Liver (tissue), 3 donors: ENCODE results near the gene HMGCL.
"Not testable (repeated sequence)": the region's sequence is repeated elsewhere in the genome, so short reads cannot be mapped to it uniquely, and the experiment has no call there.

Experiments used
- EGR1 ChIP-seq, 2 donors: IDR thresholded peaks; 2 replicates each; pipeline ENCODE4 v1.6.1; 2016 to 2018; ENCODE audit warnings: antibody characterized with exemption in 2 of 2, low read depth in 2 of 2
- GABPA ChIP-seq, 2 donors: IDR thresholded peaks in 1 of 2; conservative IDR thresholded peaks in 1 of 2; 2 replicates each; pipeline ENCODE4 v1.6.1; 2016; ENCODE audit warnings: antibody characterized with exemption in 2 of 2, mild to moderate bottlenecking in 1 of 2, moderate library complexity in 1 of 2
- TF ChIP-seq, protein P1 (sequence below): fragments of 150-350 bp; IDR thresholded peaks from 2 replicates; pipeline ENCODE4 v1.5.1; 2017; ENCODE audit warnings: improper control_type of control experiment, low read depth, low read length; ENCODE audit not compliant: missing input control
- TF ChIP-seq, protein P2 (sequence below): IDR thresholded peaks from 2 replicates; pipeline ENCODE4 v1.6.1; 2016; ENCODE audit warnings: antibody characterized with exemption
- donor health status: healthy.
- donor health status: healthy.

DNA sequence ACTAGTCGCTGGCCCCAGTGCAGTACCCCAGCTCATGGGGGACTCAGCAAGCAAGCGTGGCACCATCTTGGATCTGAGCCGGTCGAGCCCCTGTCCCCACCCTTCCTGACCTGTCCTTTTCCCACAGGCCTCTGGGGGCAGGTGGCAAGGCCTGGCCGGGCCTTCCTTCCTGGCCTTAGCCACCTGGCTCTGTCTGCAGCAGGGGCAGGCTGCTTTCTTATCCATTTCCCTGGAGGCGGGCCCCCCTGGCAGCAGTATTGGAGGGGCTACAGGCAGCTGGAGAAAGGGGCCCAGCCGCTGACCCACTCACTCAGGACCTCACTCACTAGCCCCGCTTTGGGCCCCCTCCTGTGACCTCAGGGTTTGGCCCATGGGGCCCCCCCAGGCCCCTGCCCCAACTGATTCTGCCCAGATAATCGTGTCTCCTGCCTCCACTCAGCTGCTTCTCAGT is 30.5 kb downstream of the HMGCL start:
- TF ChIP-seq, protein P1, sequence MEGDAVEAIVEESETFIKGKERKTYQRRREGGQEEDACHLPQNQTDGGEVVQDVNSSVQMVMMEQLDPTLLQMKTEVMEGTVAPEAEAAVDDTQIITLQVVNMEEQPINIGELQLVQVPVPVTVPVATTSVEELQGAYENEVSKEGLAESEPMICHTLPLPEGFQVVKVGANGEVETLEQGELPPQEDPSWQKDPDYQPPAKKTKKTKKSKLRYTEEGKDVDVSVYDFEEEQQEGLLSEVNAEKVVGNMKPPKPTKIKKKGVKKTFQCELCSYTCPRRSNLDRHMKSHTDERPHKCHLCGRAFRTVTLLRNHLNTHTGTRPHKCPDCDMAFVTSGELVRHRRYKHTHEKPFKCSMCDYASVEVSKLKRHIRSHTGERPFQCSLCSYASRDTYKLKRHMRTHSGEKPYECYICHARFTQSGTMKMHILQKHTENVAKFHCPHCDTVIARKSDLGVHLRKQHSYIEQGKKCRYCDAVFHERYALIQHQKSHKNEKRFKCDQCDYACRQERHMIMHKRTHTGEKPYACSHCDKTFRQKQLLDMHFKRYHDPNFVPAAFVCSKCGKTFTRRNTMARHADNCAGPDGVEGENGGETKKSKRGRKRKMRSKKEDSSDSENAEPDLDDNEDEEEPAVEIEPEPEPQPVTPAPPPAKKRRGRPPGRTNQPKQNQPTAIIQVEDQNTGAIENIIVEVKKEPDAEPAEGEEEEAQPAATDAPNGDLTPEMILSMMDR: not testable (repeated sequence)
- TF ChIP-seq EGR1 (IDR thresholded peaks at IDR 0.05; ENCODE audit: low read depth in 2 of 2); GABPA (IDR thresholded peaks at IDR 0.05 in 1 of 2, conservative IDR thresholded peaks at IDR 0.05 in 1 of 2): not testable (repeated sequence)
- TF ChIP-seq, protein P2, sequence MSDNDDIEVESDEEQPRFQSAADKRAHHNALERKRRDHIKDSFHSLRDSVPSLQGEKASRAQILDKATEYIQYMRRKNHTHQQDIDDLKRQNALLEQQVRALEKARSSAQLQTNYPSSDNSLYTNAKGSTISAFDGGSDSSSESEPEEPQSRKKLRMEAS: not testable (repeated sequence)
